Subcutaneous adipose tissue (tissue), 4 donors: ENCODE data around the gene CSNK1D. TPM values are rescaled to one million over a fixed set of nuclear protein-coding genes. Genes with fewer than 3 reads are reported as not detected.

Source experiments
- total RNA-seq, 4 donors: library from RNA; depleted of rRNA; stranded (reverse); fragments of >200 nt; gene quantifications; one replicate each; pipeline ENCODE4 v1.1.0, GENCODE V29; 2016
- TF ChIP-seq, protein P1 (sequence below): fragments of 450-650 bp; IDR thresholded peaks from one replicate; pipeline ENCODE4 v1.5.1; 2016; ENCODE audit warnings: low read depth, mild to moderate bottlenecking, control low read depth, antibody characterized with exemption, moderate library complexity

Gene CSNK1D
- total RNA-seq, result 100 to 1,000 TPM in 1 of 4 donors, 10 to 100 TPM in 3; 55.1 to 139 (median 64.5) TPM

DNA sequence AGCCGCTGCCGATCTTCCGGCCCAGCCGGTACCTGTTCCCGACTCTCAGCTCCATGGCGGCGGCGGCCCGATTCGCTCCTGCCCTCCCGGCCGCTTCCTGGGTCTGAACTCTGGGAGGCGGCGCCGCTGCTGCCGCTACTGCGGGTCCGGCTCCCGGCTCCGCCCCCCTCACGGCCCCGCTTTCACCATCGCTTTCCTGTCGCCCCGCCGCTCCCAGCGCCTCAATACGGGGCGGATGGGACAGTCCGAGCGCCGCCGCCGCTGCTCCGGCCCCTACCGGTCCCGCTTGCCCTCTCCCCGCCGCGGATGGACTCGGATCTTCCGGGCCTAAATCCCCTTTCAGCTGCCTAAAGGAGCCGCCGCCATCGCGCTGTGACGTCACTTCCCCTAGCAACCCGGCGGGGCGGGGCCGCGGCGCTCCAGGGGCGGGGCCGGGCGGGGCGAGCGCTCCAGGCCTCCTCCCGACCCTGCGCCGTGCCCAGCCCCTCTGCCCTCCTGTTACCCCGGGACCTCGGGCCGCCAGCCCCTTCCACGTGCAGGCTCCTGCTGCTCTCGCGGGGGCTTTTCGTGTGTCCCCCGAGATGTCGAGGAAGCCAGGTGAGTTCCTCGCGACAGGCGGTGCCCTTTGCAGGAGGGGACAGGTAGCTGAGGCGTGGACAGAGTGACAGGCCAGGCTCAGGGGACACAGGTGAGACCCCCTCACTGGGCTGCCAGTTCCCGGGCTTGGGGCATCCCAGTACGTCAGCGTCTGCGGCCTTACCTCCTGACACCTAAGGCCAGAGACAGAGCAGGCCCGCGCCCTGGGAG, at the start of gene CSNK1D:
CSNK1D (minus strand) TSS at position 374 of the 807 bp plus-strand sequence; CDS start at position 55, 319 bp downstream.
- TF ChIP-seq, protein P1, sequence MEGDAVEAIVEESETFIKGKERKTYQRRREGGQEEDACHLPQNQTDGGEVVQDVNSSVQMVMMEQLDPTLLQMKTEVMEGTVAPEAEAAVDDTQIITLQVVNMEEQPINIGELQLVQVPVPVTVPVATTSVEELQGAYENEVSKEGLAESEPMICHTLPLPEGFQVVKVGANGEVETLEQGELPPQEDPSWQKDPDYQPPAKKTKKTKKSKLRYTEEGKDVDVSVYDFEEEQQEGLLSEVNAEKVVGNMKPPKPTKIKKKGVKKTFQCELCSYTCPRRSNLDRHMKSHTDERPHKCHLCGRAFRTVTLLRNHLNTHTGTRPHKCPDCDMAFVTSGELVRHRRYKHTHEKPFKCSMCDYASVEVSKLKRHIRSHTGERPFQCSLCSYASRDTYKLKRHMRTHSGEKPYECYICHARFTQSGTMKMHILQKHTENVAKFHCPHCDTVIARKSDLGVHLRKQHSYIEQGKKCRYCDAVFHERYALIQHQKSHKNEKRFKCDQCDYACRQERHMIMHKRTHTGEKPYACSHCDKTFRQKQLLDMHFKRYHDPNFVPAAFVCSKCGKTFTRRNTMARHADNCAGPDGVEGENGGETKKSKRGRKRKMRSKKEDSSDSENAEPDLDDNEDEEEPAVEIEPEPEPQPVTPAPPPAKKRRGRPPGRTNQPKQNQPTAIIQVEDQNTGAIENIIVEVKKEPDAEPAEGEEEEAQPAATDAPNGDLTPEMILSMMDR, result no peak

DNA sequence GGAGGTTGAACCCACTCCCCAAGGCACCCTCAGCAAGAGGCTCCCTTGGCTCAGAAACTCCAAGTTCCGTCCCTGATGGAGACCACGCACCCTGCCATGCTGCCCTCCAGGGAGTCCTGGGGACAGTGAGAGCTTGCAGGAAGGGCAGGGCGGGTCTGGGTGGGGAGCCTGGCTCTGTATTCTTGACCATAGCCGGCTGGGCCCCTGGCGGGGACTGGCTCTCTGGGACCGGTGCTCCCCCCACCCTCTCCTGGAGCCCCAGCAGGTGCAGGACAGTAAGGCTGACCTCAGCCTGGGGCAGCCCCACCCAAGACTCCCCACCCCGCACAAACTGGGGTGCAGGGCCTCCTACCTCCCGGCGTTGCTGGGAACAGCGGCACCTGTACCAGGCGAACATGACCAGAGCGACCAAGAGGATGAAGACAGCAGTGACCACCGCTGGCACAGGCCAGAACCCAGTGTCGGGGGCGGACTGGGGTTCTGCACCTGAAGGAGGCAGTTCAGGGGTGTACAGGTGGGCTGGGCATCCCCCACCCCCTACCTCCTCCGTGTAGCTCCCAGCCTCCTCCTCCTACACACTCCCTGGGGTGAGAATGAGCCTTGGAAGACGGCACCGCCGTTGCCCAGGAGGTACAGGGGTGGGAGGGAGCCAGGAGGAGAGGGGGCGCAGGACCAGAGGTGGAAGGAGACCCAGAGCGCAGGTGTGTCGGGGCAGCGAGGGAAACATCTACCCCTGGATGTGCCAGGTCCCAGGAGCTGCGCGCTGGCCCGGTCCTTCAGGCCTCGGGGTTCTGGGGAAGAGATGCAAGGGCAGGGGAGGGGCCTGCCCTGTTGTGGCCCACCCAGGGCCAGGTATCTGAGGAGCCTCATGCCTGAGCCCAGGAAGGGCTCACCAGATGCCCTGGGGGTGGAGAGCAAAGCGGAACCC, 49.3 kb upstream of the CSNK1D start:
- TF ChIP-seq, protein P1, result no peak

DNA sequence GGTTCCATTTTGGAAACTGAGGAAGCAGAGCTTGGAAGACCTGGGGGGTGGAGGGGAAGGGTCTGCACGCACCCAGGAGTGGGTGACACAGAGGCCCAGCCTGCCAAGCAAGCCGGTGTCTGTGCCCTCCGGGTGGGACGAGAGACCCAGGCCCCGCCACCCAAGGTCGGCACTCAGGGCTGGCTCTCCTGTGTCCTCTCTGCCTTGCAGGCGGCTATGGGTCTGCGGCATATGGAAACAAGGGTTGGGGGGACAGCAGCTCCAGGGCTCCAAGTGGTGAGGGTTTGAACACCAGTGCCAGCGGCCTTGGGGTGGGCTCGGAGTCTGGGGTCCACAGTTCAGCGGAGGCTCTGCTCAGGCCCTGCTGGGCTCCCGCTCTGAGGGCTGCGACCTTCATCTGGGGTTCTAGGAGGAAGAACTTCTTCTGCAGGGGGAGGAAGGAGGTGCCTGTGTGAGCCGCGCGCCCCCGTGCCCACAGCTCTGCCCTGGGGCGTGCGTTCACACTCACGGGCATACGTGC, 48.5 kb upstream of the CSNK1D start:
- TF ChIP-seq, protein P1, result no peak

DNA sequence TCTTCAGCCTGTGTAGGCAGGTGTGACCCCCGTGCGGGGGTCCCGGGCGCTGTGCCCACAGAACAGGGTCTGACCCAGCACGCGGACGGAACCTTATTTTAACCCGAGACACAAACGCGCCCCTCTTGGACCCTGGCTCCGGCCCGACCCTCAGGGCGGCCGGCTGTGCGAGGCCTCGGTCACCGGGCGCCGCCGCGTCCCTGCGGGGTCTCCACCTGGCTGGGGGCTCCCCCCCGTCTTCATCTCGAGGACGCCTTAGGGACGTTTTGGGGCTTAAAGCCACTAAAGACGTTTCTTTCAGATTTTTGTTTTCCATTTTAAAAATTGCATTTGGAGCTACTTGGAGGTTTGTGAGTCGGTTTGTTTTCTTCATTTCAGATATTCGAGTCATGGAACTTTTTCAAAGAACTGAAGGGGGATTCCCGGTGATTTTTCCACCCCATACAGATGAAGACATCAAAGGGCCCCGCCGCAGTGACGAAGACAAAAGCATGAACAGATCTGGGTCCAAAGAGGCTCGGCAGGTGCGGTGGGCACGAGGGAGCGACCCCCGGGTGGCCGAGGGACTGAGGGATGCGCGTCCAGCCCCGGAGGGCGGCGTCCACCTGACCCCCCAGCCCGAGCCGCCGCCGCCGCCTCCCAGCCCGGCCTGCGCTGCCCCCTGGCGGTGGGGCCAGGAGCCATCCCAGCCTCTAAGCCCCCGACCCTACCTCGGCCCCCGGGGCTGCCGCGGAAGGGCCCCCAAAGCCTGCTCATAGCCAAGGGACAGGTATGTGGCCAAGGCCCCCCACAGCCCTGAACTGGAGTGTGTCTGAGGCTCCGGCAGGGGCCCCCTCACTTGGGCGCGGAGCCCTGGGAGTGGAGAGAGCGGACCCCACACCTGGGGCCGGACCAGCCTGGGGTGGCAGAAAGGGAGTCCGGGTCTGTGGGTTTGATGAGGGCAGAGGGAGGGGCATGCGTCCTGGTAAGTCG, 47.7 kb upstream of the CSNK1D start:
- TF ChIP-seq, protein P1, result no peak

DNA sequence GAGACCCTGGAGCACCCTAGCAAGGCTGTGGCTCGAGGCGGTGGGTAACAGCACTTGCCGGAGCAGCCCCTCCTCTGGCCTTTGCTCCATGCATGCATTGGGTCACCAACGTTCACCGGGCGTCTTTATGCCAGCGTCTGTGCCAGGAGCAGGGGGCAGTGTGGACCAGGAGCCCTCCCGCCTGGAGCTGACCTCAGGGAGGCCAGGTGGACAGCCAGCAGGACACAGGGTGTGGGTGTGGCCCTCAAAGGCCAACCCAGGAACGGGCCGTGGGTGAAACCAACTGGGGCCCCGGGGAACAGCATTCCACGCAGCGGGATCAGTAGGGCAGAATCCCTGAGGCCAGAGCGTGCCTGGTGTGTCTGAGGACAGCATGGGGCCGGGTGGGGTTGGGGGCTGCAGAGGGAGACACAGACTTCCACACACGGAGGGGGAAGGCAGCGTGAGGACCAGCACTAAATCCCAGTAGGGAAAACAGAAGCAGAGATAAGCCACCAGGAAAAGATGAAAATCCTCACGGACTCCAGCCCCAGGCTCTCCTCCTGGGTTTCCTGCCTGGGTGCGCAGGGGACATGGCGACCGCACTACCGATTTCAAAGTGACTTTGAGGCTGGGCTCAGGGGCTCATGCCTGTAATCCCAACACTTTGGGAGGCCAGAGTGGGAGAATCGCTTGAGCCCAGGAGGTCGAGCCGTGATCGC, 46.8 kb upstream of the CSNK1D start:
- TF ChIP-seq, protein P1, result no peak

DNA sequence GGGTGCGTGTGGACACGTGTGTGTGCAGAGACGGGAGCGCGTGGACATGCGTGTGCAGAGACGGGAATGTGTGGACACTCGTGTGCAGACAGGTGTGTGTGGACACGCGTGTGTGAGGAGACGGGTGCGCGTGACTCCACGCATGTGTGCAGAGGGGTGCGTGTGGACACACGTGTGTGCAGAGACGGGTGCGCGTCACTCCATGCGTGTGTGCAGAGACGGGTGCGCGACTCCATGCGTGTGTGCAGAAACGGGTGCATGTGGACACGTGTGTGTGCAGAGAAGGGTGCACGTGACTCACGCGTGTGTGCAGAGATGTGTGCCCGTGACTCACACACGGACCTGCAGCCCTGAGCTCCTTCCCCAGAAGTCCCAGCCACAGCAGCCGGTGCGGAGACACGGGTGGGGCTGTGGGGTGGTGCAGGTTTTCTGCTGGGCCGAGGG, 46.1 kb upstream of the CSNK1D start:
- TF ChIP-seq, protein P1, result no peak
